ENCODE measurements around the gene SPDYE11. TPM values are rescaled to one million over a fixed set of nuclear protein-coding genes. Genes with fewer than 3 reads are reported as not detected.
"Not testable (repeated sequence)": the region's sequence is repeated elsewhere in the genome, so short reads cannot be mapped to it uniquely, and the experiment has no call there.

Gene SPDYE11
- not detected in 2 replicates for total RNA-seq (2021)
- long read RNA-seq = 0 reads

DNA sequence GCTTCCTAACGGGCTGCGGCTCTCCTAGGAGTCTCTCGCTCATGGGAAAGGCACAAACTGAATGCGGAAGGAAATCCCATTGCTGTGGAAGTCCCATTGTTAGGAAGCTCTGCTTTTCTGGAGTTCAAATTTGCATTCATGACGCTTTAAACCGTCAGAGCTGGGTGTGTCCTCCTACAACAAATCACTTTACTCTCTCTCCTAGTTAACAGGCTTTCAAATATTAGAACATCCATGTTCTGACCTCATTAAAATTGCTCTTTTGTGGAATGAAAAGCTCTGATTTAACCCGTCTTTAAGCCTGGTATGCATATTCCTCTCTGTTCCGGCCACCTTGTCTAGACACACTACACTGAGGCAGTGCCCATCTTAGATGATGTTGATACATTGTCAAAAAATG lies at the start of gene SPDYE11:
Gene SPDYE11, minus strand, starts transcription at position 101 of the 400 bp plus-strand sequence. CDS start 1,800 bp downstream, outside the sequence.
- no CpG with 5 or more reads among the region's 8 CpGs for WGBS (ENCODE audit: extremely low coverage, insufficient read length, low lambda C conversion rate)
- not testable (repeated sequence) for H3K18ac ChIP-seq (ENCODE audit: insufficient read length, low read depth, low read length); H3K23me2 ChIP-seq (ENCODE audit: insufficient read length, low read depth, low read length, poor library complexity, severe bottlenecking); H3K27ac ChIP-seq (ENCODE audit: insufficient read length, low read depth, low read length); H4K91ac ChIP-seq (ENCODE audit: insufficient read length, low read depth, low read length); DNase-seq; H3K4ac ChIP-seq (ENCODE audit: low read depth, low read length); H3K9me3 ChIP-seq (ENCODE audit: control insufficient read depth, low read depth, low read length); H3K23ac ChIP-seq (ENCODE audit: insufficient read length, low read depth, low read length); H2BK5ac ChIP-seq (ENCODE audit: insufficient read length, low read length); H2BK20ac ChIP-seq (ENCODE audit: low read depth, low read length, poor library complexity, severe bottlenecking); H2BK15ac ChIP-seq (ENCODE audit: low read depth, low read length); H3K4me2 ChIP-seq (ENCODE audit: insufficient read depth, insufficient read length, low read length); H4K20me1 ChIP-seq (ENCODE audit: control insufficient read depth, insufficient read depth, insufficient read length); H3K4me1 Mint-ChIP-seq; H2BK120ac ChIP-seq (ENCODE audit: low read depth, low read length, poor library complexity, severe bottlenecking); H4K5ac ChIP-seq (ENCODE audit: insufficient read length, low read depth, low read length); H3K4me3 Mint-ChIP-seq; H4K8ac ChIP-seq (replicated peaks; ENCODE audit: insufficient read length, low read depth, low read length); H3K27ac Mint-ChIP-seq; H3K14ac ChIP-seq (ENCODE audit: insufficient read depth, low read length); H2BK12ac ChIP-seq (ENCODE audit: insufficient read length, low read depth, low read length); H3K4me1 ChIP-seq (ENCODE audit: insufficient read depth, low read length); H3K79me2 ChIP-seq (ENCODE audit: insufficient read depth, low read length); H3K9me3 Mint-ChIP-seq; H2AFZ ChIP-seq (ENCODE audit: low read length); H3T11ph ChIP-seq (ENCODE audit: low read length); H3K27me3 Mint-ChIP-seq (ENCODE audit: low read depth); H3K56ac ChIP-seq (ENCODE audit: insufficient read length, low read depth, low read length); H3K9ac ChIP-seq (ENCODE audit: extremely low read depth, insufficient read length, low read length); H3K79me1 ChIP-seq (ENCODE audit: insufficient read depth, low read depth, low read length, poor library complexity, severe bottlenecking); H2AK5ac ChIP-seq (ENCODE audit: insufficient read length, low read length); H3K36me3 Mint-ChIP-seq (ENCODE audit: insufficient read depth in 1 of 3, low read depth in 3 of 3); H3K27me3 ChIP-seq (ENCODE audit: insufficient read depth, low read length)

GRCh38 chr7:73085938-73086337 lies 28.2 kb upstream of the SPDYE11 start, which contains the start of gene SPDYE9:
SPDYE9 (minus strand) TSS chr7:73086038; CDS start chr7:73084238, 1,800 bp downstream.
- H3K9me3 ChIP-seq (ENCODE audit: control insufficient read depth, low read depth, low read length); H4K20me1 ChIP-seq (ENCODE audit: control insufficient read depth, insufficient read depth, insufficient read length); H3K27ac Mint-ChIP-seq; H3K9me3 Mint-ChIP-seq; H3K4ac ChIP-seq (ENCODE audit: low read depth, low read length); H2BK20ac ChIP-seq (ENCODE audit: low read depth, low read length, poor library complexity, severe bottlenecking); H3K56ac ChIP-seq (ENCODE audit: insufficient read length, low read depth, low read length); H3K14ac ChIP-seq (ENCODE audit: insufficient read depth, low read length); H3K23me2 ChIP-seq (ENCODE audit: insufficient read length, low read depth, low read length, poor library complexity, severe bottlenecking); H3K27me3 ChIP-seq (ENCODE audit: insufficient read depth, low read length); H2BK5ac ChIP-seq (ENCODE audit: insufficient read length, low read length); H3K79me1 ChIP-seq (ENCODE audit: insufficient read depth, low read depth, low read length, poor library complexity, severe bottlenecking); H3K27me3 Mint-ChIP-seq (ENCODE audit: low read depth); H2AFZ ChIP-seq (ENCODE audit: low read length); H3K27ac ChIP-seq (ENCODE audit: insufficient read length, low read depth, low read length); H3K4me1 ChIP-seq (ENCODE audit: insufficient read depth, low read length); H4K5ac ChIP-seq (ENCODE audit: insufficient read length, low read depth, low read length); H3K4me2 ChIP-seq (ENCODE audit: insufficient read depth, insufficient read length, low read length); H4K91ac ChIP-seq (ENCODE audit: insufficient read length, low read depth, low read length); H2BK120ac ChIP-seq (ENCODE audit: low read depth, low read length, poor library complexity, severe bottlenecking); H3K9ac ChIP-seq (ENCODE audit: extremely low read depth, insufficient read length, low read length); H3K4me3 Mint-ChIP-seq; DNase-seq; H2BK12ac ChIP-seq (ENCODE audit: insufficient read length, low read depth, low read length); H4K8ac ChIP-seq (replicated peaks; ENCODE audit: insufficient read length, low read depth, low read length); H3K4me1 Mint-ChIP-seq; H3T11ph ChIP-seq (ENCODE audit: low read length); H3K79me2 ChIP-seq (ENCODE audit: insufficient read depth, low read length); H3K18ac ChIP-seq (ENCODE audit: insufficient read length, low read depth, low read length); H2BK15ac ChIP-seq (ENCODE audit: low read depth, low read length); H2AK5ac ChIP-seq (ENCODE audit: insufficient read length, low read length); H3K36me3 Mint-ChIP-seq (ENCODE audit: insufficient read depth in 1 of 3, low read depth in 3 of 3); H3K23ac ChIP-seq (ENCODE audit: insufficient read length, low read depth, low read length): not testable (repeated sequence)
- no CpG with 5 or more reads among the region's 8 CpGs for WGBS (ENCODE audit: extremely low coverage, insufficient read length, low lambda C conversion rate)

Measured in H9 (cell line).